Uterus (tissue), 2 donors: ENCODE data around the gene PER3.

Source experiments
- POLR2A ChIP-seq, 2 donors: fragments of 450-650 bp; IDR thresholded peaks; one replicate each; pipeline ENCODE4 v1.6.1; 2016; ENCODE audit warnings: antibody characterized with exemption in 2 of 2, mild to moderate bottlenecking in 1 of 2, moderate library complexity in 1 of 2
- TF ChIP-seq, protein P1 (sequence below), 4 experiments: fragments of 200-600 bp in 2 of 4; fragments of 450-650 bp in 2 of 4; sonication (generic) in 2 of 4; IDR thresholded peaks; one replicate each; pipeline ENCODE4 v1.5.1; 2016 to 2019; ENCODE audit warnings: antibody characterized with exemption in 4 of 4, mild to moderate bottlenecking in 2 of 4, moderate library complexity in 1 of 4

DNA sequence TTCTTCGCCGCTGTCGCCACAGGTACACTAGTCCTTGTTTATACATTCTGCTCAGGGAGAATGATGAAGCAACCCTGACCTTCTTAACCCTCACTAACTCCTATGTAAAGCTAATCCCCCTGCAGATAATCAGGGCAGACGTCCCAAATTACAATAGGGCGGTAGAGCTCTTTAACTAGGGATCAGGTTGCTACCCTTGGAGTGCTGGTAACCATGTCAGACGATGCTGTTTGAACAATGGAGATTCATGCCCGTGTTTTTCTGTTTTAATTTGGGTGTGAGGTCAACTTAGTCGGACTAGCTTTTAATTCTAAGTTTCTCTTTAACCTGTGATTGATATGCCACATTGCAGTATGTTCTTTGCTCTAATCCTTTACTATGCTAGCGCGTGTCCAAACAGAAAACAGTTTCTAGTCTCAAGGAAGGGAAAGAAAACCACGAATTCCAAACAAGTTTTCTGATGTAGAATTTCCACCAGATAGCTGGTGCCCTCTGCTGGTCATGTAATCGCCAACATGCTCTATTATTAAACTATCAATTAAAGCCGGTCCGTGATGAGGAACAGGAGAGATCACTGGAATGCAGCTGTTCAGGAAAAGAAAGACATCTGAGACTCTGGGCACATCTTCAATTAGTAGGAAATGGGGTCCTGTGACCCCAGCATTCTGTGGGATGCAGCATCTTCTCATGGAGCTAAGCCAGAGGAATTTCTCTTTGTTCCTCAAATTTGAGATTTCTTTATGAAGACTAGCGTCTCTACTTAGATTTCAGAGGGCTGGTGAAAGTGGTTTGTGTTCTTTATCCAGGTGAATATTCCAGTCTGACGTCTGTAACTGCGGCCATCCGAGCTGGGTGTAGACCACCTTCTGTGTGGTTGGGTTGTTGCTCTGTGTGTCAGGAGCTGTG is 31.3 kb upstream of the PER3 start:
- TF ChIP-seq POLR2A (IDR thresholded peaks at IDR 0.05), result no peak
- TF ChIP-seq, protein P1, sequence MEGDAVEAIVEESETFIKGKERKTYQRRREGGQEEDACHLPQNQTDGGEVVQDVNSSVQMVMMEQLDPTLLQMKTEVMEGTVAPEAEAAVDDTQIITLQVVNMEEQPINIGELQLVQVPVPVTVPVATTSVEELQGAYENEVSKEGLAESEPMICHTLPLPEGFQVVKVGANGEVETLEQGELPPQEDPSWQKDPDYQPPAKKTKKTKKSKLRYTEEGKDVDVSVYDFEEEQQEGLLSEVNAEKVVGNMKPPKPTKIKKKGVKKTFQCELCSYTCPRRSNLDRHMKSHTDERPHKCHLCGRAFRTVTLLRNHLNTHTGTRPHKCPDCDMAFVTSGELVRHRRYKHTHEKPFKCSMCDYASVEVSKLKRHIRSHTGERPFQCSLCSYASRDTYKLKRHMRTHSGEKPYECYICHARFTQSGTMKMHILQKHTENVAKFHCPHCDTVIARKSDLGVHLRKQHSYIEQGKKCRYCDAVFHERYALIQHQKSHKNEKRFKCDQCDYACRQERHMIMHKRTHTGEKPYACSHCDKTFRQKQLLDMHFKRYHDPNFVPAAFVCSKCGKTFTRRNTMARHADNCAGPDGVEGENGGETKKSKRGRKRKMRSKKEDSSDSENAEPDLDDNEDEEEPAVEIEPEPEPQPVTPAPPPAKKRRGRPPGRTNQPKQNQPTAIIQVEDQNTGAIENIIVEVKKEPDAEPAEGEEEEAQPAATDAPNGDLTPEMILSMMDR (IDR thresholded peaks at IDR 0.05), result peak; percentile 75 to 91 (median 80)
